Panc1 (cell line): ENCODE measurements around the gene SIRPA. TPM values are rescaled to one million over a fixed set of nuclear protein-coding genes. Genes with fewer than 3 reads are reported as not detected.

ENCODE experiments used
- ATAC-seq: fragments of 200-7000 bp; cut with Tn5 transposase; 2 replicates; pipeline ENCODE4 v1.9.1; 2020; ENCODE audit warnings: mild to moderate bottlenecking, moderate library complexity
- BruUV-seq: library from RNA; stranded (reverse); fragments of 400-500 nt; replicated peaks from 2 replicates; lab custom pipeline; 2021; lab: Mats Ljungman, UMichigan
- CTCF ChIA-PET: fragments of 300-600 bp; sonication (Branson Sonifier 250); formaldehyde crosslinking; loops from one replicate; lab custom pipeline; 2022; ENCODE audit warnings: antibody characterized with exemption; lab: Charles Lee
- POLR2A ChIA-PET: fragments of 300-600 bp; sonication (Branson Sonifier 250); formaldehyde crosslinking; loops from one replicate; lab custom pipeline; 2022; ENCODE audit warnings: antibody characterized with exemption; lab: Charles Lee
- DNase-seq: peaks from one replicate; pipeline ENCODE4 v3.0.0-alpha.2; 2010; ENCODE audit warnings: low read depth, low spot score
- H3K27ac ChIP-seq: 2 replicates; pipeline ENCODE4 v1.5.1; 2011; ENCODE audit warnings: mild to moderate bottlenecking, low read length, inconsistent platforms
- H3K27me3 ChIP-seq: fragments of 200-500 bp; sonication (Bioruptor generic); 2 replicates; pipeline ENCODE4 v1.6.0; 2014; ENCODE audit warnings: low read length, inconsistent platforms; ENCODE audit not compliant: control insufficient read depth, insufficient read depth
- H3K36me3 ChIP-seq: fragments of 200-500 bp; sonication (Bioruptor generic); 2 replicates; pipeline ENCODE4 v1.5.1; 2014; ENCODE audit warnings: inconsistent platforms, mild to moderate bottlenecking, low read length, moderate library complexity; ENCODE audit not compliant: control insufficient read depth, insufficient read depth
- H3K4me1 ChIP-seq: 2 replicates; pipeline ENCODE4 v1.5.1; 2011; ENCODE audit warnings: inconsistent platforms, mild to moderate bottlenecking, low read length, moderate library complexity; ENCODE audit not compliant: control insufficient read depth, insufficient read depth
- H3K4me3 ChIP-seq, 2 experiments: 2 replicates each; pipeline ENCODE4 v1.5.1; 2011 to 2012; ENCODE audit warnings: low read depth in 2 of 2, low read length in 2 of 2, mild to moderate bottlenecking in 2 of 2, inconsistent platforms in 1 of 2, moderate library complexity in 1 of 2
- H3K9me3 ChIP-seq: fragments of 200-500 bp; sonication (Bioruptor generic); 2 replicates; pipeline ENCODE4 v1.5.1; 2014; ENCODE audit warnings: low read depth, mild to moderate bottlenecking, inconsistent platforms, low read length, moderate library complexity; ENCODE audit not compliant: control insufficient read depth, insufficient read depth
- CTCF ChIP-seq: fragments of 450-650 bp; IDR thresholded peaks from 2 replicates; pipeline ENCODE4 v1.5.1; 2017; ENCODE audit warnings: mild to moderate bottlenecking
- POLR2AphosphoS5 ChIP-seq: IDR thresholded peaks from 2 replicates; pipeline ENCODE4 v1.6.1; 2012; ENCODE audit warnings: mild to moderate bottlenecking, low read depth, low read length, moderate library complexity
- REST ChIP-seq, 2 experiments: IDR thresholded peaks; 2 replicates each; pipeline ENCODE4 v1.6.1; 2011 to 2012; ENCODE audit warnings: low read depth in 2 of 2, control low read depth in 1 of 2, low read length in 1 of 2, mild to moderate bottlenecking in 1 of 2, moderate library complexity in 1 of 2; ENCODE audit not compliant: insufficient read depth in 1 of 2
- SIN3A ChIP-seq: IDR thresholded peaks from 2 replicates; pipeline ENCODE4 v1.6.1; 2012; ENCODE audit warnings: low read depth, mild to moderate bottlenecking, low read length, moderate library complexity, borderline replicate concordance; ENCODE audit not compliant: insufficient read depth
- TCF7L2 ChIP-seq: IDR thresholded peaks from 2 replicates; pipeline ENCODE4 v1.6.1; 2011; ENCODE audit warnings: mild to moderate bottlenecking, low read depth, low read length, inconsistent platforms
- in situ Hi-C: cut with HindIII; loops from 2 replicates; pipeline ENCODE4 v1.10.0; 2016; ENCODE audit warnings: low sequenced_read_pairs, low pct_unique_long_range_greater_than_20kb
- intact Hi-C: fragments of 100-400 bp; cut with micrococcal nuclease; formaldehyde crosslinking; loops from one replicate; pipeline ENCODE4 v1.10.0; 2022; ENCODE audit not compliant: unreplicated experiment
- total RNA-seq: library from RNA; stranded (reverse); gene quantifications from one replicate; pipeline ENCODE4 v1.2.1, GENCODE V29; 2021; ENCODE audit not compliant: unreplicated experiment

SIRPA gene
- total RNA-seq, 1 experiment from 2014 or later: 2.4 TPM

GRCh38 chr20:1879934-1880333, 15.3 kb upstream of the SIRPA start:
- Histone ChIP-seq H3K36me3 (no peaks in the 10 kb centered on the region), H3K27ac (no peak overlapping the region), H3K9me3 (no peaks in the 10 kb centered on the region), H3K27me3 (no peaks in the 10 kb centered on the region), H3K4me1 (no peaks in the 10 kb centered on the region), H3K4me3 (no peak overlapping the region)
- no TSS peak for BruUV-seq
- intact Hi-C loops (no loop called here), in situ Hi-C loops (no loop called here)
- DNase-seq (no peak), ATAC-seq (no peak)
- no peak for TF ChIP-seq REST (IDR thresholded peaks at IDR 0.05; ENCODE audit: insufficient read depth in 1 of 2, low read depth in 2 of 2, low read length in 1 of 2)
- TF ChIP-seq CTCF: no peak
- no peak for TF ChIP-seq TCF7L2
- TF ChIP-seq SIN3A: no peak
- TF ChIP-seq POLR2AphosphoS5: no peak
- ChIA-PET CTCF (no interaction called here), POLR2A (no interaction called here)

GRCh38 chr20:1880529-1881239, 14.5 kb upstream of the SIRPA start:
- POLR2A ChIA-PET: no interaction called here
- intact Hi-C loops: no loop called here

More at GRCh38 chr20:1880529-1881239, 14.5 kb upstream of the SIRPA start:
- no peaks in the 10 kb centered on the region for H3K4me1 ChIP-seq
- ATAC-seq (no peak), DNase-seq (no peak)
- BruUV-seq: no TSS peak
- in situ Hi-C loops: no loop called here
- H3K27ac ChIP-seq: no peak overlapping the region
- no peak overlapping the region for H3K4me3 ChIP-seq
- CTCF ChIA-PET: no interaction called here
- no peaks in the 10 kb centered on the region for H3K27me3 ChIP-seq
- no peaks in the 10 kb centered on the region for H3K36me3 ChIP-seq
- H3K9me3 ChIP-seq: no peaks in the 10 kb centered on the region
- TF ChIP-seq CTCF: no peak
- TF ChIP-seq POLR2AphosphoS5: no peak
- TF ChIP-seq REST (IDR thresholded peaks at IDR 0.05; ENCODE audit: insufficient read depth in 1 of 2, low read depth in 2 of 2, low read length in 1 of 2): no peak
- TF ChIP-seq TCF7L2: no peak
- no peak for TF ChIP-seq SIN3A
